Measurements from ENCODE around the gene ELOB.

DNA sequence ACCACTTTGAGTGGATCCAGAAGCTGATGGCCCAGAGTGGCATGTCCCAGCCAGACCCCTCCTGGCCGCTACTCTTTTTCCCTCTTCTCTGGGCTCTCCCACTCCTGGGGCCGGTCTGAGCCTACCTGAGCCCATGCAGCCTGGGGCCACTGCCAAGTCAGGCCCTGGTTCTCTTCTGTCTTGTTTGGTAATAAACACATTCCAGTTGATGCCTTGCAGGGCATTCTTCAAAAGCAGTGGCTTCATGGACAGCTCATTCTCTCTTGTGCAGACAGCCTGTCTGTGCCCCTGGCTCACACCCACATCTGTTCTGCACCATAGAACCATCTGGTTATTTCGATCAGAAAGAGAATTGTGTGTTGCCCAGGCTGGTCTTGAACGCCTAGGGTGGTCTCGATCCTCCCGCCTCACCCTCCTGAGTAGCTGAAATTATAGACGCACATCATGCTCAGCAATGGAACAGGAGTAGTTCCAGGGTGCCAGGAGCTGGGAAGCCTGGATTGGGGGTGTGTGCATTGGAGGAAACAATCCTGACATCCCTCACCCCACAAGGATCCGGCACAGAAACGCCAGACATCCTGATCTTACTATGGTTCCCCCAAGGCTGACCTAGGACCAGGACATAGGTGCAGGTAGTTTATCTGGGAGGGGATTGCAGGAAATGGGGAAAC lies 44.5 kb upstream of the ELOB start:
- TF ChIP-seq, protein P1, sequence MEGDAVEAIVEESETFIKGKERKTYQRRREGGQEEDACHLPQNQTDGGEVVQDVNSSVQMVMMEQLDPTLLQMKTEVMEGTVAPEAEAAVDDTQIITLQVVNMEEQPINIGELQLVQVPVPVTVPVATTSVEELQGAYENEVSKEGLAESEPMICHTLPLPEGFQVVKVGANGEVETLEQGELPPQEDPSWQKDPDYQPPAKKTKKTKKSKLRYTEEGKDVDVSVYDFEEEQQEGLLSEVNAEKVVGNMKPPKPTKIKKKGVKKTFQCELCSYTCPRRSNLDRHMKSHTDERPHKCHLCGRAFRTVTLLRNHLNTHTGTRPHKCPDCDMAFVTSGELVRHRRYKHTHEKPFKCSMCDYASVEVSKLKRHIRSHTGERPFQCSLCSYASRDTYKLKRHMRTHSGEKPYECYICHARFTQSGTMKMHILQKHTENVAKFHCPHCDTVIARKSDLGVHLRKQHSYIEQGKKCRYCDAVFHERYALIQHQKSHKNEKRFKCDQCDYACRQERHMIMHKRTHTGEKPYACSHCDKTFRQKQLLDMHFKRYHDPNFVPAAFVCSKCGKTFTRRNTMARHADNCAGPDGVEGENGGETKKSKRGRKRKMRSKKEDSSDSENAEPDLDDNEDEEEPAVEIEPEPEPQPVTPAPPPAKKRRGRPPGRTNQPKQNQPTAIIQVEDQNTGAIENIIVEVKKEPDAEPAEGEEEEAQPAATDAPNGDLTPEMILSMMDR (IDR thresholded peaks at IDR 0.05; ENCODE audit: borderline replicate concordance, extremely low read depth, low read length, poor library complexity, severe bottlenecking) = no peak
- TF ChIP-seq EZH2 (IDR thresholded peaks at IDR 0.05; ENCODE audit: borderline replicate concordance, low read depth, low read length, severe bottlenecking) = no peak

Data from DND-41 (cell line).